Right cardiac atrium (tissue), 5 donors: ENCODE results near the gene PTBP3. TPM values are rescaled to one million over a fixed set of nuclear protein-coding genes. Genes with fewer than 3 reads are reported as not detected.

Source experiments
- ATAC-seq, 2 donors: fragments of 200-7000 bp; cut with Tn5 transposase; one replicate each; pipeline versions ENCODE4 v1.8.0 to v1.9.1; 2020; ENCODE audit warnings: moderate library complexity in 2 of 2, mild to moderate bottlenecking in 1 of 2
- DNase-seq, 3 donors: peaks; one replicate each; pipeline ENCODE4 v3.0.0-alpha.2; 2020
- H3K27ac ChIP-seq: one replicate; pipeline ENCODE4 v1.5.1; 2013; ENCODE audit warnings: mild to moderate bottlenecking, low read length, control low read depth, moderate library complexity
- H3K27me3 ChIP-seq: one replicate; pipeline ENCODE4 v1.6.1; 2013; ENCODE audit not compliant: control insufficient read depth, insufficient read depth
- H3K4me1 ChIP-seq: one replicate; pipeline ENCODE4 v1.6.1; 2013; ENCODE audit warnings: low read length; ENCODE audit not compliant: control insufficient read depth, insufficient read depth
- H3K4me3 ChIP-seq: one replicate; pipeline ENCODE4 v1.5.1; 2013; ENCODE audit warnings: low read length, control low read depth
- H3K9me3 ChIP-seq: one replicate; pipeline ENCODE4 v1.6.1; 2013; ENCODE audit warnings: low read length; ENCODE audit not compliant: control insufficient read depth
- WGBS: extraction: QIAGEN DNeasy Blood & Tissue Kit; methylation state at CpG from one replicate; pipeline ENCODE4 v1.1.7; 2013; 5-methylcytosine and 5-hydroxymethylcytosine counted together
- intact Hi-C, 4 donors: fragments of 100-400 bp; cut with DNase I; formaldehyde crosslinking; loops; one replicate each; pipeline versions ENCODE4 v1.11.0 to v1.14.0; 2022 to 2023
- polyA plus RNA-seq: library from polyadenylated mRNA; stranded (reverse); fragments of 200-250 nt; gene quantifications from one replicate; pipeline ENCODE4 v1.2.3, GENCODE V29; 2013
- total RNA-seq, 4 donors: library from RNA; stranded (reverse); fragmentation: NEBNext Ultra II Directional; extraction: Animal tissue kit (Norgen Biotek cat#: 25700); gene quantifications; one replicate each; pipeline ENCODE4 v1.2.1, GENCODE V29; 2021
- donor health status: healthy with polysubstance abuse.
- donor health status: DM: no; HTN: yes; CAD: no.
- donor health status: DM: no; HTN: no; CAD: no.
- donor health status: DM: no; HTN: yes; CAD: no; lungs with severe emphysema.
- donor health status: DM: yes; HTN: yes; CAD: no.

PTBP3 gene
- total and polyA plus RNA-seq, 5 donors = 4.4 to 19.6 (median 17.0) TPM

- ATAC-seq (no peak), DNase-seq (no peak)
- Histone ChIP-seq H3K4me1 (no peaks in the 10 kb centered on the region), H3K4me3 (no peak overlapping the region), H3K27ac (no peak overlapping the region), H3K9me3 (no peaks in the 10 kb centered on the region), H3K27me3 (no peaks in the 10 kb centered on the region)
- intact Hi-C loops = no loop called here
- 72% methylated on average over 3 of the region's 3 CpGs for WGBS
Observed at GRCh38 chr9:112168197-112168596, 165.2 kb downstream of the PTBP3 start.

Other genes starting within 250 kb of the PTBP3 start
- gene SUSD1, start 158.3 kb downstream of the PTBP3 start, total RNA-seq = 10 to 100 TPM in 2 of 4 donors, 1 to 10 TPM in 2; 8.1 to 13.3 (median 10.0) TPM
- 4.5 TPM for gene SUSD1, start 158.3 kb downstream of the PTBP3 start, polyA plus RNA-seq
- 100 to 1,000 TPM; 102 to 120 (median 111) TPM for gene HSDL2, start 46.5 kb upstream of the PTBP3 start, total RNA-seq
- gene HSDL2, start 46.5 kb upstream of the PTBP3 start, polyA plus RNA-seq = 87.6 TPM
- 1 to 10 TPM; 3.1 to 4.4 (median 3.7) TPM for gene KIAA1958, start 153.2 kb upstream of the PTBP3 start, total RNA-seq
- gene KIAA1958, start 153.2 kb upstream of the PTBP3 start, polyA plus RNA-seq = 0.66 TPM